Right ventricle myocardium inferior (tissue), 1 donor: Measurements from ENCODE around the gene SENP1. TPM values are rescaled to one million over a fixed set of nuclear protein-coding genes. Genes with fewer than 3 reads are reported as not detected.
"Not testable (repeated sequence)": the region's sequence is repeated elsewhere in the genome, so short reads cannot be mapped to it uniquely, and the experiment has no call there.

Source experiments
- ATAC-seq: fragments of 200-7000 bp; cut with Tn5 transposase; one replicate; pipeline ENCODE4 v1.9.1; 2020; ENCODE audit warnings: mild to moderate bottlenecking, moderate library complexity
- DNase-seq: peaks from one replicate; pipeline ENCODE4 v3.0.0; 2021; ENCODE audit errors: missing footprints
- intact Hi-C: fragments of 100-400 bp; cut with DNase I; formaldehyde crosslinking; loops from one replicate; pipeline ENCODE4 v1.11.0; 2022
- total RNA-seq: library from RNA; stranded (reverse); fragmentation: NEBNext Ultra II Directional; extraction: Animal tissue kit (Norgen Biotek cat#: 25700); gene quantifications from one replicate; pipeline ENCODE4 v1.2.1, GENCODE V29; 2021
- donor health status: DM: no; HTN: yes; CAD: no; lungs with severe emphysema.

SENP1 gene
- total RNA-seq, 1 donor from 2014 or later: 7.7 TPM

GRCh38 chr12:48119078-48119833 lies 13.4 kb upstream of the SENP1 start, which contains the start of gene PFKM:
PFKM (plus strand) TSS chr12:48119364; CDS start chr12:48122775, 3,411 bp downstream.
- peak; percentile 97 for ATAC-seq
- intact Hi-C loops: loop anchor here (2.0 kb wide), 1 partner anchor 38 kb away; the partner anchor contains the start of gene ASB8
- DNase-seq: peak; percentile 82

- ATAC-seq: no peak
- intact Hi-C loops: loop anchor here (2.0 kb wide), 1 partner anchor 38 kb away; the partner anchor contains the start of gene ASB8
Measured at GRCh38 chr12:48118284-48118871, 12.5 kb upstream of the SENP1 start.

DNA sequence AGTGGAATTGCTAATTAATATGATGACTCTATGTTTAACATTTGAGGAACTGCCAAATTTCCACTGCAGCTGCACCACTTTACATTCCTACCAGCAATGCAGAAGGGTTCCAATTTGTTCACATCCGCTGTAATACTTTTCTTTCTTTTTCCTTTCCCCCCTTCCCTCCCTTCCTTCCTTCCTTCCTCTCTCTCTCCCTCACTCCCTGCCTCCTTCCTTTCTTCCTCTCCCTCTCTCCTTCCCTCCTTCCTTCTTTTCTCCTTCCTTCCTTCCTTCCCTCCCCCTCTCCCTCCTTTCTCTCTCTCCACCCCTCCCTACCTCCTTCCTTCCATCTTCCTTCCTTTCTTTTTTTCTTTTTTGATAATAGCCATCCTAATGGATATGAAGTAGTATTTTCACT lies 10.1 kb upstream of the SENP1 start:
- no peak for DNase-seq
- intact Hi-C loops: no loop called here
- ATAC-seq: no peak

More at GRCh38 chr12:48118284-48118871, 12.5 kb upstream of the SENP1 start:
- no peak for DNase-seq

DNA sequence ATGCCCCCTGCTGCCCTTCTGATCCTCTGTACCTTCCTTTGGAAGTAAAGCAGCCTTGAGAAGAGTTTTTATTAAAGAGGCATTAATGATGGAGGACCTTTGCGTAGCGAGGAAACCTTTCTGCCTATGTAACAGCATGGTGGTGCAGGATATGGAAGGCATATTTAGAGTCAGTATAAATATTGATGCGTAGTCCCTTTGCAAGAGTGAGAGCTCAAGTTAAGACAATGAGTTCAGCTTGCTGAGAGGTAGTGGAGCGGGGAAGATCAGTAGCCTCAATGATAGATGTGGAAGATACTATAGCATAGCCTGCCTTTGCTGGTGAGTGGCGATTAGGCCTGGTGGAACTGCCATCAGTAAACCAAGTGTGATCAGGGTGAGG lies 5.4 kb upstream of the SENP1 start:
- intact Hi-C loops: not testable (repeated sequence)

DNA sequence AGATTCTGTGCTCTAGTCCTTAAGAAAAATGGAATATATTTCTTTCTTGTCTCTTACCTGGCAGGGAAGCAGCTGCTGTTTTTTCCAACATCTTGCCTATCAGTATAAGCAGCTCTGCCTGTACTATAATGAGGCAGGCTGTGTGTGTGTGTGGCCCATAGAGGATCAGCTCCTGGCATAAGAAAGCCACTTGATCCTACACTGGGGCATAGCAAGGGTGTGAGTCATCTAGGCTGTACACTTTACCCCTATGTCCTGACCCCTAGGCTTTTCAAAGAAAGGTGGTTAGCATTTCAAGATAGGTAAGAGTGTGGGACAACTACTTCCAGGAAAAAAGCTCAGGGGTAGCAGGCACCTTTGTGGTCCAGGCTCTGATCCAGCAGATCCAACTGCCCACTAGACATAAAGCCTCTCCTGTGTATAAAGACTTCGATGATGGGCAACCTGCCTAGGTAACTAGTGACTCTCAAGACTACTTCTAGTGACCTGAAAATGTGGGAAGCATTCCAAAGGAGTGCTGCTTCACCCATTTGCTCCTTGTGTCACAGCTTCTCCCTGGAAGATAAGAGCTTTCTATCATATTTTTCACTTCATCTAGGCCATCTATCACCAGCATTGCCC lies 4.9 kb upstream of the SENP1 start:
- intact Hi-C loops: no loop called here
- ATAC-seq (no peak), DNase-seq (no peak)

More for the DNA sequence above, 5.4 kb upstream of the SENP1 start:
- ATAC-seq, DNase-seq: not testable (repeated sequence)

DNA sequence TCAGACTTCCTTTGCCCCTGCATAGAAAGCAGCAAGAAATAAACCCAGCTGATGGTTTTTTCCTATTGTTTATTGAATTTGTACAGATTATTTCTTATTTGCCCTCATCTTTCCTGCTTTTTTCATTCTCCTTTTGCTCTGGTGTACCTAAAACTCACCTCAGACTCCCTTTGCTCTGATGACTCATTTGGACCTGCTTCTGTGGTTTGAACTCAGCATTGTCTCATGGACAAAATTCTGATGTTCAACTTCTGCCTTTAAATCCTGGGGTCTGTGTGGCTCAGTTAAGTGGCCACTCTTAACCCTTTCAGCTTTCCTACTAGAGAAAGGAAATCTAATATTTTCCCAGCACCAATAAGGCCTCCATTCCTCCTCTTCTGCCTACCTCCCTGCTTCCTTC lies 3.5 kb upstream of the SENP1 start:
- ATAC-seq (no peak), DNase-seq (no peak)
- intact Hi-C loops: no loop called here

GRCh38 chr12:48106681-48107613 lies 1.1 kb upstream of the SENP1 start:
- no peak for DNase-seq
- no peak for ATAC-seq
- intact Hi-C loops: loop anchor here (1.0 kb wide), 1 partner anchor 50 kb away; the partner anchor contains the start of gene ASB8

DNA sequence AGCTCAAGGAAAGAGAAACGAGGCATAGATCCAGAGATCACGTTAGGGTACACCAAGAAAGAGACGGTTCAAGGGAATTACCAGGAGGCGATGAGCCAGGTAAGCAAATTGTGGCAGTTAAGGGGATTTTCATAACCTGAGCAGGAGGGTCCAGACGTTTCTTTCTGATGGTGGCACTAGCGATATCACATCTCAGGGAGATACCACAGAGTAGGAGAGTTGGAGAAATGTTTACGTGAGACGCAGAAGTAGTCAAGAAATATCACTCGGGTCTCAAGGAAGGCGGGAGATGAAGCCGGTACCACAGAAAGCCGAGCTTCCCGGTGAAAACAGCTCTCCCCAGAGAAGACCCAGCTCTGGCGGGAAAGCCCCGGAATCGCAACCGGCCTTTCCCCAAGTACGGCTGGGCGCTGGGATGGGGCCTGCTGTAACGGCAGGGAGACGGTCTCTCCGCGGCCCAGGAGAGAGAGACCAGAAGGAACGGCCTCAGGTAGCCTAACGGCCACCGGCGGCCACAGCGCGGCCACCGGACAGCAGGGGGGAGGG lies 485 bp downstream of the SENP1 start:
- intact Hi-C loops: no loop called here

DNA sequence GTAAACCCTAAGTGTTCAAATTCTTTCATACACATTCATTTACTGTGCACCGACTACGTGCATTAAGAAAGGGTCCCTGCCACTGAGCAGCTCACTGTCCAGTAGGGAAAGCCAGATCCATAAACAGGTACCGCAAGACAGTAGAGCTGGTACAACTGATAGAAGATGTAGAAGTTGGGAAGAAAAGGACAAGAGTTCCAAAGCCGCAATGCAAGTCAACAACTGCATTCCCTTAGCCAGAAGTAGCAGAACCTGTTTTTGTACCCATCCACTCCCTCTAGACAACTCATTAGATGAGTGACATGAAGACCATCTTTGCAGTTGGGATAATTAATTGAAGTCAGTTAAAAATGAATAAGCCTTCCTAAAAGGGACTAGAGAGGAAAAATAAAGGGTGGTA lies 1.3 kb downstream of the SENP1 start:
- ATAC-seq (no peak), DNase-seq (no peak)
- intact Hi-C loops: no loop called here

More for the DNA sequence above, 485 bp downstream of the SENP1 start:
- ATAC-seq: no peak
- DNase-seq: peak; percentile 73

DNA sequence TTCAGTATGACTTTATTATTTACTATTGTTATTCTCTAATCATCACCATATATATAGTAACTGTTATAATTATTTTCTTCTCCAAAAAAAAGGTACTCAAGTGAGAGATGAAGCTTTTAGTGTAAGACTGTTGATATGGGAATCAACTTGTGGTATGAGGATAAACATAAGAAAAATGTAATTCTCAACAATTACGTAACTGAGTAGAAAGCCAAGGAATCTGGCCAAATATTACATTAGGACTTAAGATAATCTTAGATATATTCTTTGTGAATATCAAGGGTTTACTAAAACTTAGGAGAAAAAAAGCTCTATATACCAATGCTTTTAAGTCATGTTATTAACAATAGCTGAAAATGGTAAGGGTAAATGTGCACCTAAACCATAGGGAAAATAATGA lies 13.3 kb downstream of the SENP1 start:
- intact Hi-C loops: no loop called here
- ATAC-seq (no peak), DNase-seq (no peak)

DNA sequence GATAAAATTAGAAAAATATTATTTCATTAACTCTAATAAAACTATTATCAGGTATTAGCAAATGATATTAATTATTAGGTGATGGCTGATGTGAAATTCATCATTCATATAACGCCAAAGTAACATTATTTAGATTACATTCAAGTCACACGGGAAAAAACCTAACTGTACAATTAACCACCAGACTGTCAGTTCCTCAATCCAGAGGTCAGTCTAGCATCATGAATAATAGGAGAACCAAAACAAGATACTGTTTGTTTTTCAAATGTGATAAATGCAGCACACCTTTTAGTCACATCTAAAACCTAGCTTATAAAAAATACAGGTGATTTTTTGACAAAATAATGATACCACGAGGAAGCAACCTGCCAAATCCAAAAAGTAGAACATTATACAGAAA lies 19.6 kb downstream of the SENP1 start:
- ATAC-seq: no peak
- intact Hi-C loops: no loop called here
- DNase-seq: no peak

GRCh38 chr12:48084841-48085460 lies 20.9 kb downstream of the SENP1 start:
- no peak for ATAC-seq

GRCh38 chr12:48084066-48084465 lies 21.8 kb downstream of the SENP1 start:
- intact Hi-C loops: loop anchor here (1.0 kb wide), 1 partner anchor 81 kb away; no protein-coding TSS in a partner anchor
- no peak for ATAC-seq
- DNase-seq: no peak

More at GRCh38 chr12:48084841-48085460, 20.9 kb downstream of the SENP1 start:
- no peak for DNase-seq
- intact Hi-C loops: loop anchor here (1.0 kb wide), 1 partner anchor 80 kb away; no protein-coding TSS in a partner anchor

GRCh38 chr12:48080821-48081220 lies 25.1 kb downstream of the SENP1 start:
- ATAC-seq: no peak
- intact Hi-C loops: no loop called here
- no peak for DNase-seq

GRCh38 chr12:48080285-48080684 lies 25.6 kb downstream of the SENP1 start:
- intact Hi-C loops: no loop called here
- DNase-seq (no peak), ATAC-seq (no peak)

GRCh38 chr12:48078901-48079300 lies 27.0 kb downstream of the SENP1 start:
- no peak for DNase-seq
- no peak for ATAC-seq
- intact Hi-C loops: no loop called here

- ATAC-seq: no peak
- intact Hi-C loops: no loop called here
- no peak for DNase-seq
Measured at GRCh38 chr12:48077111-48077510, 28.8 kb downstream of the SENP1 start.

GRCh38 chr12:48075832-48076231 lies 30.0 kb downstream of the SENP1 start:
- DNase-seq: no peak
- intact Hi-C loops: no loop called here
- peak; percentile 67 for ATAC-seq
